COLO829 (cell line): ENCODE measurements around the gene EIPR1.

Experiments used
- DNase-seq: peaks from one replicate; pipeline ENCODE4 v3.0.0; 2012; ENCODE audit warnings: low spot score

Gene EIPR1

GRCh38 chr2:3174626-3175567 lies 202.7 kb downstream of the EIPR1 start:
- DNase-seq, result no peak

- DNase-seq, result no peak
Measured at GRCh38 chr2:3173031-3173430, 204.6 kb downstream of the EIPR1 start.

- DNase-seq, result no peak
Measured at GRCh38 chr2:3172265-3172935, 205.2 kb downstream of the EIPR1 start.

- DNase-seq, result no peak
Measured at GRCh38 chr2:3171564-3172264, 205.9 kb downstream of the EIPR1 start.

- DNase-seq, result no peak
Measured at GRCh38 chr2:3170792-3171455, 206.7 kb downstream of the EIPR1 start.

GRCh38 chr2:3169106-3169870 lies 208.3 kb downstream of the EIPR1 start:
- DNase-seq, result no peak

- peak; percentile 24 for DNase-seq
Measured at GRCh38 chr2:3168230-3168891, 209.3 kb downstream of the EIPR1 start.

- no peak for DNase-seq
Measured at GRCh38 chr2:3163401-3163800, 214.2 kb downstream of the EIPR1 start.

GRCh38 chr2:3162442-3163077 lies 215.1 kb downstream of the EIPR1 start:
- DNase-seq, result no peak

- no peak for DNase-seq
Measured at GRCh38 chr2:3160751-3161330, 216.8 kb downstream of the EIPR1 start.

- no peak for DNase-seq
Measured at GRCh38 chr2:3159782-3160545, 217.7 kb downstream of the EIPR1 start.

- no peak for DNase-seq
Measured at GRCh38 chr2:3154700-3155099, 222.9 kb downstream of the EIPR1 start.

GRCh38 chr2:3154146-3154545 lies 223.5 kb downstream of the EIPR1 start:
- no peak for DNase-seq

GRCh38 chr2:3151153-3151918 lies 226.3 kb downstream of the EIPR1 start:
- DNase-seq, result no peak

- DNase-seq, result no peak
Measured at GRCh38 chr2:3149441-3150217, 228.0 kb downstream of the EIPR1 start.

- no peak for DNase-seq
Measured at GRCh38 chr2:3148716-3149115, 228.9 kb downstream of the EIPR1 start.
